Endothelial cell (in vitro differentiated cells): ENCODE results near the gene LARGE1. TPM values are rescaled to one million over a fixed set of nuclear protein-coding genes. Genes with fewer than 3 reads are reported as not detected.

Experiments used
- DNase-seq: peaks from one replicate; pipeline ENCODE4 v3.0.0; 2021; ENCODE audit warnings: low spot score
- H3K27ac Mint-ChIP-seq: one replicate; pipeline ENCODE4 v1.8.0; 2021; ENCODE audit warnings: mixed read lengths, inconsistent platforms; ENCODE audit not compliant: unreplicated experiment
- H3K27me3 Mint-ChIP-seq: one replicate; pipeline ENCODE4 v1.8.0; 2021; ENCODE audit warnings: mild to moderate bottlenecking, moderate library complexity, mixed read lengths, inconsistent platforms; ENCODE audit not compliant: unreplicated experiment
- H3K36me3 Mint-ChIP-seq: one replicate; pipeline ENCODE4 v1.8.0; 2021; ENCODE audit warnings: mild to moderate bottlenecking, low read depth, mixed read lengths, inconsistent platforms; ENCODE audit not compliant: unreplicated experiment
- H3K4me1 Mint-ChIP-seq: one replicate; pipeline ENCODE4 v1.8.0; 2021; ENCODE audit warnings: mild to moderate bottlenecking, mixed read lengths, inconsistent platforms; ENCODE audit not compliant: unreplicated experiment
- H3K4me3 Mint-ChIP-seq: one replicate; pipeline ENCODE4 v1.8.0; 2021; ENCODE audit warnings: mild to moderate bottlenecking, mixed read lengths, inconsistent platforms; ENCODE audit not compliant: unreplicated experiment
- H3K9me3 Mint-ChIP-seq: one replicate; pipeline ENCODE4 v1.8.0; 2021; ENCODE audit warnings: mixed read lengths, inconsistent platforms; ENCODE audit not compliant: unreplicated experiment
- total RNA-seq: library from RNA; stranded (reverse); fragmentation: NEBNext Ultra II Directional; extraction: Animal tissue kit (Norgen Biotek cat#: 25700); gene quantifications from one replicate; pipeline ENCODE4 v1.2.1, GENCODE V29; 2021; ENCODE audit not compliant: unreplicated experiment
- TF ChIP-seq, protein P1 (sequence below): fragments of 200-600 bp; sonication (generic); IDR thresholded peaks from one replicate; pipeline ENCODE4 v1.5.0; 2021; ENCODE audit warnings: antibody characterized with exemption; ENCODE audit not compliant: unreplicated experiment

LARGE1 gene
- total RNA-seq, 1 donor from 2014 or later, result 25.4 TPM

DNA sequence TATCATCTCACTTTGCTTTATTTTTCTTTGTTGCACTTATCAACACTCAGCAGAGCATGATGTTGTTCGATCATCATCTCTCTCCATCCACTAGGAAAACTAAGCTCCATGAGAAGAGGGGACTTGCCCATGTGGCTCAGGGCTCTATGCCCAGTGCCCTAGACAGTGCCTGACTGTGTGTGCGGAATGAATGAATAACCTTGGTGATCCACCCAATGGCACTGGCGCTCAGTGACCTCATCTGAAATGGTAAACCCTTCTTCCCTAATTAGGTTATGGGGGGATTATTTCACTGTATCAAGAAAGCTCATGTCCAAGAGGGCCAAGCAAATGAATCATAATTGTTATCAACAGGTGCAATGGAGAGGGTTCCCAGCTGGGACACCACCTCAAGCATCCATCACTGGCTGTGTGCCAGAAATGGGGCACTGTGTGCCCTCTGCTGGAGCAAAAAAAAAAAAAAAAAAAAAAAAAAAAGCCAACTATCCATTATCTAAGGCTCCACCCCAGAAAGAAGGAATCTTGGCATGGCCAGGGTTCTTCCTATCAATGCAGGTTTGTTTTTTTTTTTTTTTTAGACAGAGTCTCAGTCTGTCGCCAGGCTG lies 172.6 kb downstream of the LARGE1 start:
- H3K4me3 Mint-ChIP-seq, result no peak overlapping the region
- peaks cover 4% of the 10 kb centered on the region for H3K36me3 Mint-ChIP-seq
- no peak for DNase-seq
- no peaks in the 10 kb centered on the region for H3K4me1 Mint-ChIP-seq
- H3K27ac Mint-ChIP-seq, result no peak overlapping the region
- TF ChIP-seq, protein P1, sequence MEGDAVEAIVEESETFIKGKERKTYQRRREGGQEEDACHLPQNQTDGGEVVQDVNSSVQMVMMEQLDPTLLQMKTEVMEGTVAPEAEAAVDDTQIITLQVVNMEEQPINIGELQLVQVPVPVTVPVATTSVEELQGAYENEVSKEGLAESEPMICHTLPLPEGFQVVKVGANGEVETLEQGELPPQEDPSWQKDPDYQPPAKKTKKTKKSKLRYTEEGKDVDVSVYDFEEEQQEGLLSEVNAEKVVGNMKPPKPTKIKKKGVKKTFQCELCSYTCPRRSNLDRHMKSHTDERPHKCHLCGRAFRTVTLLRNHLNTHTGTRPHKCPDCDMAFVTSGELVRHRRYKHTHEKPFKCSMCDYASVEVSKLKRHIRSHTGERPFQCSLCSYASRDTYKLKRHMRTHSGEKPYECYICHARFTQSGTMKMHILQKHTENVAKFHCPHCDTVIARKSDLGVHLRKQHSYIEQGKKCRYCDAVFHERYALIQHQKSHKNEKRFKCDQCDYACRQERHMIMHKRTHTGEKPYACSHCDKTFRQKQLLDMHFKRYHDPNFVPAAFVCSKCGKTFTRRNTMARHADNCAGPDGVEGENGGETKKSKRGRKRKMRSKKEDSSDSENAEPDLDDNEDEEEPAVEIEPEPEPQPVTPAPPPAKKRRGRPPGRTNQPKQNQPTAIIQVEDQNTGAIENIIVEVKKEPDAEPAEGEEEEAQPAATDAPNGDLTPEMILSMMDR, result no peak
- no peaks in the 10 kb centered on the region for H3K9me3 Mint-ChIP-seq
- H3K27me3 Mint-ChIP-seq, result peaks cover 5% of the 10 kb centered on the region

DNA sequence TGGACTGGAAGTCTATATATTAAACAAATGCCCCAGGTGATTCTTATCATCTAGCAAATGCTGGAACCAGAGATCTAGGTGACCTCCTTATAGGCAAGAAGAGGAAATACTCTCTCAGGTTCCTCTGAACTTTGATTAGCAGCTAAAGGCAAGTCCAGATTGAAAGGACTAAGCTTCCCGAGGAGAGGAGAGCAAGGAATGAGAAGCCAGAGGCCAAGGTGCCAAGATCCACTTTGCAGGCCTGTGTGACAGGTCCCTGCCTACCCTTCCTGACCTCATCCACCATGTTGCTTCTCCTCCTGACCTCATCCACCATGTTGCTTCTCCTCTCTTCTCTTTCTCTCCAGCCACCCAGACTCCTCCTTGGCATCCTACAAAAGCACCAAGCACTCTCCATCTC lies 173.2 kb downstream of the LARGE1 start:
- no peak for DNase-seq
- H3K4me3 Mint-ChIP-seq, result no peak overlapping the region
- TF ChIP-seq, protein P1, result no peak
- H3K9me3 Mint-ChIP-seq, result no peaks in the 10 kb centered on the region
- no peak overlapping the region for H3K27ac Mint-ChIP-seq
- H3K4me1 Mint-ChIP-seq, result no peaks in the 10 kb centered on the region
- H3K36me3 Mint-ChIP-seq, result peaks cover 4% of the 10 kb centered on the region
- H3K27me3 Mint-ChIP-seq, result peaks cover 3% of the 10 kb centered on the region

DNA sequence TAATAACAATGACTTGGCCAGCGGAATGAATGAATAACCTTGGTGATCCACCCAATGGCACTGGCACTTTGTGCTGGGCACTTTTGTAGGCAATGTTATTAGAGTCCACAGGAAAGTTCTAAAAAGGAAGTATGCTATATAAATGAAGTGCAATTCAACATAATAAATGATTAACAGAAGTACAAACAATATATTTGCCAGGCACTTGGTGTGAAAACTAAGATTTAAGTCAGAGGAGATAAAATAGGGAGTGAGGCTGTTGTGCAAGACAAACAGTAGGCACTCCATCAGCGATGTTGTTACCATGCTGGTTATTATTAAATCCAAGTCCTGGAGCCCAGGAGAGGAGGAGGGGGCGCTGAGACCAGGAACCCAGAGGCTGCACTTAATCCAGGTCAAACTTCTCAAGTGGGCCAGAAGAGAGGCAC lies 173.8 kb downstream of the LARGE1 start:
- DNase-seq, result no peak
- no peaks in the 10 kb centered on the region for H3K4me1 Mint-ChIP-seq
- no peaks in the 10 kb centered on the region for H3K9me3 Mint-ChIP-seq
- no peak overlapping the region for H3K27ac Mint-ChIP-seq
- H3K36me3 Mint-ChIP-seq, result peaks cover 4% of the 10 kb centered on the region
- H3K27me3 Mint-ChIP-seq, result peaks cover 3% of the 10 kb centered on the region
- H3K4me3 Mint-ChIP-seq, result no peak overlapping the region
- TF ChIP-seq, protein P1, result no peak

DNA sequence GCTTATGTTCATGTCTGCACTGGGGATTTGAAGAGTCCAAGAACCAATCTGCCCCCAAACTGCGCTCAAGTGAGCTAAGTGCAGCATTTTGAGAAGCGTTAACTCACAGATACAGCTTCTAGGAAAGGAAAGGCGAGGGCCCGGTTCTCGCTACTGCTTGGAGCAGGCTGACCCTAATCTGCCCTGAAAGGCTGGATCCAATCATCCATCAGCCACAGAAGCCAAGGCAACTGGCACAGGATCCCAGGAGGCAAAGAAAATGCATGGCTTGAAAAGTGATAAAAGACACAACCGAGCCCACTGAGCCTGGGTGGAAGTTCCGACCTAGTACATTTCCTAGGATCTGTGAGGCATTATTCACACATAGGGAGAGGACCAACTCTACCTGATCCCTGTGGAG lies 174.8 kb downstream of the LARGE1 start:
- no peak for DNase-seq
- TF ChIP-seq, protein P1, result no peak
- Mint-ChIP-seq H3K27ac (no peak overlapping the region), H3K9me3 (no peaks in the 10 kb centered on the region), H3K27me3 (peaks cover 3% of the 10 kb centered on the region), H3K4me1 (no peaks in the 10 kb centered on the region), H3K4me3 (no peak overlapping the region), H3K36me3 (peaks cover 4% of the 10 kb centered on the region)

DNA sequence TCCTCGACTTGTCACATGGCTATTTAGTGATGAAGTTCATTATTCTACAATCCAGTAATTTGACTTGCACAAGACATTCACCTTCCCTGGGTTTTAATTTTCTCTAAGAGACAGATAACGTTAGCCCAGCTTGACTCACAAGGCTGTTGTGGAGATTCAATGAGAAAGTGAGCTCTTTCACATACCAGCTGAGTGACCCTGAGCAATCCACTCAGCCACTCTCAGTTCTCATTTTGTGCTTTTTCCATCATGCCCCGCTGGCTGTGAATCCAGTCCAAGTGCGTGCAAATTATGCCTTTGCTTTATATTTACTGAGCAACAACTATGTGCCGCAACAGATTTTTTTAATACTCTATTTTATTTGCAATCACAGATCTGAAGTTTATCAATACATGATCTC lies 176.5 kb downstream of the LARGE1 start:
- Mint-ChIP-seq H3K4me3 (no peak overlapping the region), H3K9me3 (no peaks in the 10 kb centered on the region), H3K4me1 (no peaks in the 10 kb centered on the region), H3K27ac (no peak overlapping the region), H3K27me3 (peaks cover 4% of the 10 kb centered on the region), H3K36me3 (peaks cover 4% of the 10 kb centered on the region)
- DNase-seq, result no peak
- TF ChIP-seq, protein P1, result no peak
